IPS DF 6.9 (cell line): ENCODE measurements around the gene RAB43.

Experiments used
- DNase-seq: peaks from one replicate; pipeline ENCODE4 v3.0.0-alpha.2; 2013; ENCODE audit warnings: low read depth, low spot score
- H3K27ac ChIP-seq: one replicate; pipeline ENCODE4 v1.5.1; 2013; ENCODE audit warnings: low read length, control low read depth
- H3K27me3 ChIP-seq: 2 replicates; pipeline ENCODE4 v1.6.1; 2013; ENCODE audit warnings: mild to moderate bottlenecking, low read length; ENCODE audit not compliant: control insufficient read depth, insufficient read depth
- H3K36me3 ChIP-seq: 2 replicates; pipeline ENCODE4 v1.6.1; 2013; ENCODE audit warnings: low read length; ENCODE audit not compliant: control insufficient read depth, insufficient read depth
- H3K4me1 ChIP-seq: 2 replicates; pipeline ENCODE4 v1.6.1; 2013; ENCODE audit warnings: low read length; ENCODE audit not compliant: control insufficient read depth, insufficient read depth
- H3K4me3 ChIP-seq: 2 replicates; pipeline ENCODE4 v1.5.1; 2013; ENCODE audit warnings: mild to moderate bottlenecking, low read length
- H3K9me3 ChIP-seq: 2 replicates; pipeline ENCODE4 v1.6.1; 2013; ENCODE audit warnings: low read length, inconsistent platforms; ENCODE audit not compliant: control insufficient read depth, insufficient read depth
- WGBS: extraction: QIAGEN DNeasy Blood & Tissue Kit; methylation state at CpG from one replicate; pipeline ENCODE4 v1.1.7; 2013; ENCODE audit warnings: mixed read lengths, missing lambda C conversion rate; ENCODE audit not compliant: insufficient read length, insufficient coverage; 5-methylcytosine and 5-hydroxymethylcytosine counted together

Gene RAB43

GRCh38 chr3:129107793-129108192 is 13.8 kb downstream of the RAB43 start:
- WGBS, result no CpG with 5 or more reads among the region's 8 CpGs

DNA sequence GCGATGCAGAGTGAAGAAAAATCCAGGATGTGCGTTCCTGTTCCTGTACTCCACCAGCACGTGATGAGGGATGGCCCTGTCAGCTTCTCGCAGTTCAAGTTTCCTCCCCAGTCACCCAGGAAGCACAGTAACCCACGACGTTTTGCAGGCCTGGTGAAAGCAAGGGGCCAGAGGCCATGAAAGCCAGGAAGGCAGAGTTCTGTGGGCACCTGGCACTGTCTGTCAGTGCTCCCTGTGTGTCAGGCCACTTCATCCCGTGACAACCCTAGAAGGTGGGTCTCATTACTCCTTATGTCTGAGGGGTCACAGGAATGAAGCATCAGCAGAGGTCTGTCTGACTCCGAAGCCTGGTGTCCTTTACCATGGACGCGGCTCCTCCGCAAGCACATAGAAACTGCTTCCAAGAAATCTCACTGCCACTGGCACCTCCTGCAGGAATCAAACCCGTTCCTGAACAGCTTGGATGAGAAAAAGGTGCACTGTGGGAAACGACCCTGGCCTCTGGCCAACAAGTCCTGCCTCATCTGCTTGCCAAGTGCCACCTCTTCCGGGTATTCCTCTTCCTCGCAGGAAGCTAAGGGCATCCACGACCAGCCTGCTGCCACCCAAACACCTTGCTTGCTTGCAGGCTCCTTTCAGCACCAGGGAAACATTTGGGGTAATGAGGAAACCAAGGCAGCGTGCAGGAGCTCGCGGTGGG is 14.6 kb downstream of the RAB43 start:
- DNase-seq, result no peak
- Histone ChIP-seq H3K4me1 (no peaks in the 10 kb centered on the region), H3K36me3 (no peaks in the 10 kb centered on the region), H3K4me3 (no peak overlapping the region), H3K9me3 (no peaks in the 10 kb centered on the region), H3K27me3 (no peaks in the 10 kb centered on the region), H3K27ac (no peak overlapping the region)
- no CpG with 5 or more reads among the region's 19 CpGs for WGBS

More at GRCh38 chr3:129107793-129108192, 13.8 kb downstream of the RAB43 start:
- H3K36me3 ChIP-seq, result no peaks in the 10 kb centered on the region
- DNase-seq, result no peak
- H3K4me3 ChIP-seq, result no peak overlapping the region
- H3K27ac ChIP-seq, result no peak overlapping the region
- H3K4me1 ChIP-seq, result no peaks in the 10 kb centered on the region
- H3K9me3 ChIP-seq, result no peaks in the 10 kb centered on the region
- no peaks in the 10 kb centered on the region for H3K27me3 ChIP-seq

- Histone ChIP-seq H3K4me1 (no peaks in the 10 kb centered on the region), H3K27me3 (no peaks in the 10 kb centered on the region), H3K36me3 (no peaks in the 10 kb centered on the region), H3K9me3 (no peaks in the 10 kb centered on the region), H3K27ac (no peak overlapping the region), H3K4me3 (no peak overlapping the region)
- WGBS, result no CpG with 5 or more reads among the region's 5 CpGs
- DNase-seq, result no peak
Measured at GRCh38 chr3:129106320-129106719, 15.3 kb downstream of the RAB43 start.

GRCh38 chr3:129105862-129106261 is 15.7 kb downstream of the RAB43 start:
- H3K9me3 ChIP-seq, result no peaks in the 10 kb centered on the region
- H3K27ac ChIP-seq, result no peak overlapping the region
- no peak for DNase-seq
- H3K4me1 ChIP-seq, result no peaks in the 10 kb centered on the region
- WGBS, result no CpG with 5 or more reads among the region's 4 CpGs
- no peak overlapping the region for H3K4me3 ChIP-seq
- H3K36me3 ChIP-seq, result no peaks in the 10 kb centered on the region
- no peaks in the 10 kb centered on the region for H3K27me3 ChIP-seq

DNA sequence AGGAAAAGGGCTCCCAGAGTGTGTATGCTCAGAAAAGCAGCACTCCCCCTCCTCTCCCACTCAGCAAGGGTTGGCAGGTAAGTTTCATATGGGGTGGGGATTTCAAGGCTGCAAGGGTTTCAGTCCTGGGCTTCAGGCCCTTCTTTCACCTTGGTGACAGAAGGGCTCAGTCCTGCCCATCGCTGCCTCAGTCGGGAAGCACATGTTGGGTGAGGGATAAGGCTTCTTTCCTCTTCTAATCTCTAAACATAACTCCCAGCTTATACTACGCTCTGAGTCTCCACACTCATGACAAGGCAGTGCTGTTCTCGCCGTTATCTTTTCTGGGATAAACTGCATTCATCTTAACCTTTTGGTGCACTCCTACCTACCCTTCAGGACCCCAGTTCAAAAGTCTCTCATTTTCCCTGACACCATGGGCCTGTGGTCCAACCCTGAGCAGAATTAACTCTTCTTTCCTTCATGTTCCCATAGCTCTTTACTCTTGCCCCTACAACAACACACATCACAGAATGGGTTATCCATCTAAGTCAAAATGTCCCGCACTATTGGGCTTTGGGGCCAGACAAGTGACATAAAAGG is 17.0 kb downstream of the RAB43 start:
- no peak overlapping the region for H3K27ac ChIP-seq
- H3K9me3 ChIP-seq, result no peaks in the 10 kb centered on the region
- no peaks in the 10 kb centered on the region for H3K36me3 ChIP-seq
- no peak overlapping the region for H3K4me3 ChIP-seq
- no CpG with 5 or more reads among the region's 6 CpGs for WGBS
- H3K4me1 ChIP-seq, result no peaks in the 10 kb centered on the region
- H3K27me3 ChIP-seq, result no peaks in the 10 kb centered on the region
- DNase-seq, result no peak

DNA sequence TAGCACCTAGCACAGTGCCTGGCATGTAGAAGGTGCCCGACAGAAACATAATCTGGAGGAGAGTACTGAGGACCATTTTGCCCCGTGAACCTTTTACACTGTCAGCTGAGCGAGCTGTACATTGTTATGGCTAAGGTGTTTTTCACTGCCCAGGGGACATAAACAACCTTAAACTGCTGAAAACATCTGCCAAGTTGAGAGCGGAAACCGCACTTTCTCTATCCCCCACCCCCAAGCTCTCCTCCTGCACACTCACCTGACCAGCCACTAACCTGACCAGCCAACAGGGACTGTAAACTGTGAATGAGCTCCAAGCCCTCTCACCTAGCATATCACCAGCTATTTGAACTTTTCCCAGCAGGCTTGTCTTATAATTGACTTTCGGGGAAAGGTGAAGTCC is 17.6 kb downstream of the RAB43 start:
- H3K27ac ChIP-seq, result no peak overlapping the region
- WGBS, result no CpG with 5 or more reads among the region's 6 CpGs

DNA sequence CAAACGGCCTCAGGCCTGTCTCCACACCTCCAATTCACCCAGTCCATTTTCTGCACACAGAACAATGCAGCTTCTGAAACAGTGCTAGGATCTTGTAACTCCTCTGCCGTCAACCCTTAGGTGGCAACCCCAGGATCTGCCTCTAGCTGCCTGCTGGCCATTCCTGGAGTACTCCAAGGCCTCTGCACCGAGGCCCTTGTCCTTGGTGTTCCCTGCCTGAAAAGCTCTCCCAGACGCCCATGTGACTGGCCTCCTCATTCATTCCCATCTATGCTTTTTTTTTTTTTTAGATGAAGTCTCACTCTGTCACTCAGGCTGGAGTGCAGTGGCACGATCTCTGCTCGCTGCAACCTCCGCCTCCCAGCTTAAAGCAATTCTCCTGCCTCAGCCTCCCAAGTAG is 18.3 kb downstream of the RAB43 start:
- Histone ChIP-seq H3K9me3 (no peaks in the 10 kb centered on the region), H3K4me1 (no peaks in the 10 kb centered on the region), H3K4me3 (no peak overlapping the region), H3K36me3 (no peaks in the 10 kb centered on the region), H3K27ac (no peak overlapping the region), H3K27me3 (no peaks in the 10 kb centered on the region)
- DNase-seq, result no peak
- WGBS, result no CpG with 5 or more reads among the region's 7 CpGs

More for the DNA sequence above, 17.6 kb downstream of the RAB43 start:
- no peaks in the 10 kb centered on the region for H3K27me3 ChIP-seq
- no peaks in the 10 kb centered on the region for H3K9me3 ChIP-seq
- H3K4me3 ChIP-seq, result no peak overlapping the region
- no peak for DNase-seq
- no peaks in the 10 kb centered on the region for H3K36me3 ChIP-seq
- no peaks in the 10 kb centered on the region for H3K4me1 ChIP-seq

DNA sequence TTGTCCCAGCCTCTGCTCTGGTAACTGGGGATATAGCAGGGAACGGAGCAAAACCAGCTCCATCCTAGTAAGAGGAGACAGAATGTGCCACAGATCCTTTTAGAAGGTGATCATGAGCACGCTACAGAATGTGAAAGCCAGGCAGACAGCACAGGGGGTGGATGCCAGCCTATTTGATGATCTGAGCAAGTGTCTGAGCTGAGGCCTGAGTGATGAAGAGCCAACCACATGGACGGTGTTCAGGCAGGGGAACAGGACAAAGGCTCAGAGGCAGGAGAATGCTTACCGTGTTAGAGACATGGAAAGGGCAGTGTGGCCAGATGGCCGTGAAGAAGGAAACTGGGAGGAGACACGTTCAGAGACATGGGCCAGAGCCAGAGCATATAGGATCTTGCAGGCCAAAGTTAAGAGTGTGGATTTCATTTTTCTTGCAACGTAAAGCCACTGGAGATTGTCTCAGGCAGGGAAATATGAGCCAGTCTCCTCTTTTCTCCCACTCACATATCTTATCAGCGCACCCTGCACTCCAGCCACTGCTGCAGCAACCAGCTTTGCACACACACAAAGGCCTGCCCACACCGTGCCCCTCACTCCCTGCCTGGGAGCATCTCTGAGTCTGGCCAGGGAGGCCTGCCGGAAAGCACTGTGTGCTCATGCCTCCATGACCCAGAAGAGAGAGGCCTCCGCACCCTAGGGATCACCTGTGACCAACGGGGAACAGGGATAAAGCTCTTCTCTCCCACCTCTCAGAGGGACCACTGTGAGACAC is 20.1 kb downstream of the RAB43 start:
- Histone ChIP-seq H3K36me3 (no peaks in the 10 kb centered on the region), H3K27me3 (no peaks in the 10 kb centered on the region), H3K27ac (no peak overlapping the region), H3K4me3 (no peak overlapping the region), H3K4me1 (no peaks in the 10 kb centered on the region), H3K9me3 (no peaks in the 10 kb centered on the region)
- DNase-seq, result no peak
- WGBS, result no CpG with 5 or more reads among the region's 12 CpGs

- H3K4me1 ChIP-seq, result no peaks in the 10 kb centered on the region
- H3K36me3 ChIP-seq, result 0 out of 2 replicates have a peak, but pooled peaks cover 2% of the 10 kb centered on the region
Measured at GRCh38 chr3:129100274-129100673, 21.3 kb downstream of the RAB43 start.

GRCh38 chr3:129095285-129095684 is 26.3 kb downstream of the RAB43 start:
- Histone ChIP-seq H3K36me3 (peaks cover 12% of the 10 kb centered on the region), H3K4me3 (no peak overlapping the region), H3K4me1 (no peaks in the 10 kb centered on the region), H3K27me3 (no peaks in the 10 kb centered on the region), H3K9me3 (no peaks in the 10 kb centered on the region), H3K27ac (no peak overlapping the region)
- DNase-seq, result no peak
- WGBS, result no CpG with 5 or more reads among the region's 10 CpGs

More at GRCh38 chr3:129100274-129100673, 21.3 kb downstream of the RAB43 start:
- Histone ChIP-seq H3K9me3 (no peaks in the 10 kb centered on the region), H3K27ac (no peak overlapping the region), H3K27me3 (no peaks in the 10 kb centered on the region), H3K4me3 (no peak overlapping the region)
- no peak for DNase-seq
- no CpG with 5 or more reads among the region's 1 CpG for WGBS
